Measurements from ENCODE around the gene B9D1.

Gene B9D1

GRCh38 chr17:19336938-19337711 is 25.4 kb downstream of the B9D1 start:
- no peak for DNase-seq

GRCh38 chr17:19335951-19336631 is 26.4 kb downstream of the B9D1 start:
- DNase-seq: no peak

GRCh38 chr17:19334331-19334730 is 28.2 kb downstream of the B9D1 start:
- DNase-seq: no peak

GRCh38 chr17:19333736-19334290 is 28.7 kb downstream of the B9D1 start:
- no peak for DNase-seq

- no peak for DNase-seq
These were observed 29.4 kb downstream of the B9D1 start for GRCh38 chr17:19333132-19333440.

GRCh38 chr17:19332371-19333131 is 30.0 kb downstream of the B9D1 start:
- no peak for DNase-seq

GRCh38 chr17:19331543-19332245 is 30.8 kb downstream of the B9D1 start:
- no peak for DNase-seq

- DNase-seq: no peak
These were observed 31.4 kb downstream of the B9D1 start for GRCh38 chr17:19331134-19331533.

- no peak for DNase-seq
These were observed 32.3 kb downstream of the B9D1 start for GRCh38 chr17:19330271-19330670.

GRCh38 chr17:19329839-19330238 is 32.7 kb downstream of the B9D1 start:
- no peak for DNase-seq

GRCh38 chr17:19329136-19329535 is 33.4 kb downstream of the B9D1 start:
- DNase-seq: no peak

- DNase-seq: no peak
These were observed 34.0 kb downstream of the B9D1 start for GRCh38 chr17:19328441-19329061.

GRCh38 chr17:19327031-19327783 is 35.3 kb downstream of the B9D1 start:
- DNase-seq: no peak

GRCh38 chr17:19325542-19325941 is 37.0 kb downstream of the B9D1 start:
- DNase-seq: no peak

GRCh38 chr17:19322861-19323260 is 39.7 kb downstream of the B9D1 start:
- no peak for DNase-seq

GRCh38 chr17:19322129-19322505 is 40.4 kb downstream of the B9D1 start:
- no peak for DNase-seq

GRCh38 chr17:19321481-19322128 is 40.9 kb downstream of the B9D1 start:
- DNase-seq: no peak

GRCh38 chr17:19320876-19321275 is 41.6 kb downstream of the B9D1 start:
- no peak for DNase-seq

- DNase-seq: no peak
These were observed 42.6 kb downstream of the B9D1 start for GRCh38 chr17:19319771-19320505.

GRCh38 chr17:19318611-19319010 is 43.9 kb downstream of the B9D1 start:
- no peak for DNase-seq
